ENCODE measurements around the gene FAM171A1. TPM values are rescaled to one million over a fixed set of nuclear protein-coding genes. Genes with fewer than 3 reads are reported as not detected.

The FAM171A1 gene
- total and polyA plus RNA-seq, 2 of the 13 experiments (the other 11 are each of a cell fraction or from before 2014, with no cell fraction given), result 21.5 to 34.7 TPM

GRCh38 chr10:15169555-15170401, 201.3 kb downstream of the FAM171A1 start (continued):
- TF ChIP-seq THRA (CRISPR knock-in tag; IDR thresholded peaks at IDR 0.05; ENCODE audit: borderline replicate concordance), result no peak
- TF ChIP-seq ZFP82 (CRISPR knock-in tag; IDR thresholded peaks at IDR 0.05; ENCODE audit: borderline replicate concordance), result no peak
- TF ChIP-seq SMAD9 (CRISPR knock-in tag; IDR thresholded peaks at IDR 0.05), result no peak
- no peak for TF ChIP-seq ZNF281 (CRISPR knock-in tag; IDR thresholded peaks at IDR 0.05; ENCODE audit: borderline replicate concordance)
- TF ChIP-seq DR1 (CRISPR knock-in tag; IDR thresholded peaks at IDR 0.05), result no peak
- TF ChIP-seq NFE2 (CRISPR knock-in tag; IDR thresholded peaks at IDR 0.05), result no peak
- no peak for TF ChIP-seq CENPBD1 (CRISPR knock-in tag; IDR thresholded peaks at IDR 0.05; ENCODE audit: borderline replicate concordance, low read depth)
- TF ChIP-seq ZNF546 (CRISPR knock-in tag; conservative IDR thresholded peaks at IDR 0.05), result 0 out of 2 replicates have a peak, but pooled peaks have one; percentile 4
- no peak for TF ChIP-seq NR2F1 (CRISPR knock-in tag; IDR thresholded peaks at IDR 0.05)
- TF ChIP-seq SNAPC5 (CRISPR knock-in tag; IDR thresholded peaks at IDR 0.05; ENCODE audit: borderline replicate concordance), result no peak
- TF ChIP-seq ZBTB10 (CRISPR knock-in tag; IDR thresholded peaks at IDR 0.05; ENCODE audit: borderline replicate concordance), result no peak
- TF ChIP-seq JUND (CRISPR knock-in tag; IDR thresholded peaks at IDR 0.05), result no peak
- TF ChIP-seq CHD2 (IDR thresholded peaks at IDR 0.05; ENCODE audit: low read depth, low read length), result no peak
- no peak for TF ChIP-seq NR3C1 (CRISPR knock-in tag; IDR thresholded peaks at IDR 0.05)
- no peak for TF ChIP-seq ZNF607 (CRISPR knock-in tag; IDR thresholded peaks at IDR 0.05; ENCODE audit: borderline replicate concordance)
- TF ChIP-seq ZNF501 (CRISPR knock-in tag; IDR thresholded peaks at IDR 0.05), result peak; percentile 81
- peak; percentile 93 for TF ChIP-seq ZNF317 (CRISPR knock-in tag; IDR thresholded peaks at IDR 0.05)
